NCI-H1417 treated with DMSO at 0.1 percent for 48 hours (cell line): Measurements from ENCODE around the gene LRRC49.
"Not testable (repeated sequence)": the region's sequence is repeated elsewhere in the genome, so short reads cannot be mapped to it uniquely, and the experiment has no call there.

Experiments
- DNase-seq: peaks from one replicate; lab custom pipeline; 2025; lab: John Stamatoyannopoulos, UW

LRRC49 gene

GRCh38 chr15:70866982-70867641 lies 25.5 kb upstream of the LRRC49 start:
- DNase-seq, result no peak

- DNase-seq, result no peak
These were observed 24.6 kb upstream of the LRRC49 start for GRCh38 chr15:70867911-70868467.

GRCh38 chr15:70869346-70869745 lies 23.3 kb upstream of the LRRC49 start:
- DNase-seq, result no peak

GRCh38 chr15:70870051-70870450 lies 22.6 kb upstream of the LRRC49 start:
- DNase-seq, result no peak

GRCh38 chr15:70871490-70871889 lies 21.1 kb upstream of the LRRC49 start:
- DNase-seq, result not testable (repeated sequence)

GRCh38 chr15:70873232-70874054 lies 19.2 kb upstream of the LRRC49 start:
- DNase-seq, result no peak

- no peak for DNase-seq
These were observed 17.4 kb upstream of the LRRC49 start for GRCh38 chr15:70875001-70875782.

- DNase-seq, result no peak
These were observed 16.6 kb upstream of the LRRC49 start for GRCh38 chr15:70876011-70876410.

GRCh38 chr15:70876683-70877082 lies 15.9 kb upstream of the LRRC49 start:
- no peak for DNase-seq

- no peak for DNase-seq
These were observed 13.2 kb upstream of the LRRC49 start for GRCh38 chr15:70879401-70879800.

- DNase-seq, result no peak
These were observed 11.8 kb upstream of the LRRC49 start for GRCh38 chr15:70880781-70881180.

- no peak for DNase-seq
These were observed 10.3 kb upstream of the LRRC49 start for GRCh38 chr15:70882361-70882760.

GRCh38 chr15:70892912-70893560 lies 410 bp downstream of the LRRC49 start:
- peak; percentile 58 for DNase-seq

GRCh38 chr15:70902107-70902506 lies 9.5 kb downstream of the LRRC49 start:
- DNase-seq, result no peak

- DNase-seq, result no peak
These were observed 14.2 kb downstream of the LRRC49 start for GRCh38 chr15:70906842-70907241.

- no peak for DNase-seq
These were observed 15.3 kb downstream of the LRRC49 start for GRCh38 chr15:70907784-70908471.

GRCh38 chr15:70910958-70911357 lies 18.3 kb downstream of the LRRC49 start:
- DNase-seq, result no peak

GRCh38 chr15:70912187-70912586 lies 19.6 kb downstream of the LRRC49 start:
- no peak for DNase-seq

- DNase-seq, result no peak
These were observed 23.9 kb downstream of the LRRC49 start for GRCh38 chr15:70916531-70916930.

- no peak for DNase-seq
These were observed 25.3 kb downstream of the LRRC49 start for GRCh38 chr15:70917955-70918354.

GRCh38 chr15:70920981-70921696 lies 28.5 kb downstream of the LRRC49 start:
- no peak for DNase-seq
